Body of pancreas (tissue), 4 donors: ENCODE results near the gene SCGB1C2.

ENCODE experiments used
- CTCF ChIP-seq, 7 experiments: fragments of 450-650 bp in 4 of 7; fragments of 200-600 bp in 3 of 7; sonication (generic) in 3 of 7; IDR thresholded peaks; one replicate each; pipeline ENCODE4 v1.5.1; 2016 to 2019; ENCODE audit warnings: antibody characterized with exemption in 7 of 7
- POLR2A ChIP-seq, 3 donors: fragments of 450-650 bp; IDR thresholded peaks; one replicate each; pipeline ENCODE4 v1.6.1; 2016; ENCODE audit warnings: antibody characterized with exemption in 3 of 3, mild to moderate bottlenecking in 2 of 3

GRCh38 chr17:146546-146945, 9.2 kb downstream of the SCGB1C2 start:
- TF ChIP-seq POLR2A (IDR thresholded peaks at IDR 0.05) = no peak
- TF ChIP-seq CTCF (IDR thresholded peaks at IDR 0.05) = no peak
